ENCODE results near the gene PLEKHA8.
"Not testable (repeated sequence)": the region's sequence is repeated elsewhere in the genome, so short reads cannot be mapped to it uniquely, and the experiment has no call there.

PLEKHA8 gene

GRCh38 chr7:30087371-30087770, 59.2 kb downstream of the PLEKHA8 start:
- TF ChIP-seq GATA1 (IDR thresholded peaks at IDR 0.05; ENCODE audit: low read depth, low read length): no peak
- no peak for TF ChIP-seq POLR2A (IDR thresholded peaks at IDR 0.05; ENCODE audit: low read length)
- no peak for DNase-seq

GRCh38 chr7:30088362-30088761, 60.1 kb downstream of the PLEKHA8 start:
- no peak for TF ChIP-seq POLR2A (IDR thresholded peaks at IDR 0.05; ENCODE audit: low read length)
- TF ChIP-seq GATA1 (IDR thresholded peaks at IDR 0.05; ENCODE audit: low read depth, low read length): no peak
- no peak for DNase-seq

- TF ChIP-seq POLR2A (IDR thresholded peaks at IDR 0.05; ENCODE audit: low read length): no peak
- DNase-seq: no peak
Measured at GRCh38 chr7:30090111-30090510, 61.9 kb downstream of the PLEKHA8 start.

- DNase-seq: no peak
Measured at GRCh38 chr7:30091491-30091912, 63.3 kb downstream of the PLEKHA8 start.

GRCh38 chr7:30091987-30092386, 63.8 kb downstream of the PLEKHA8 start:
- no peak for TF ChIP-seq GATA1 (IDR thresholded peaks at IDR 0.05; ENCODE audit: low read depth, low read length)
- no peak for TF ChIP-seq POLR2A (IDR thresholded peaks at IDR 0.05; ENCODE audit: low read length)

More at GRCh38 chr7:30091491-30091912, 63.3 kb downstream of the PLEKHA8 start:
- TF ChIP-seq GATA1 (IDR thresholded peaks at IDR 0.05; ENCODE audit: low read depth, low read length) (no peak), POLR2A (IDR thresholded peaks at IDR 0.05; ENCODE audit: low read length) (no peak)

GRCh38 chr7:30093420-30093952, 65.3 kb downstream of the PLEKHA8 start:
- no peak for DNase-seq
- no peak for TF ChIP-seq POLR2A (IDR thresholded peaks at IDR 0.05; ENCODE audit: low read length)

More at GRCh38 chr7:30091987-30092386, 63.8 kb downstream of the PLEKHA8 start:
- DNase-seq: no peak

GRCh38 chr7:30098599-30098998, 70.4 kb downstream of the PLEKHA8 start:
- DNase-seq: not testable (repeated sequence)

- no peak for DNase-seq
- no peak for TF ChIP-seq POLR2A (IDR thresholded peaks at IDR 0.05; ENCODE audit: low read length)
- TF ChIP-seq GATA1 (IDR thresholded peaks at IDR 0.05; ENCODE audit: low read depth, low read length): no peak
Measured at GRCh38 chr7:30102281-30102680, 74.1 kb downstream of the PLEKHA8 start.

GRCh38 chr7:30104157-30104556, 75.9 kb downstream of the PLEKHA8 start:
- no peak for TF ChIP-seq GATA1 (IDR thresholded peaks at IDR 0.05; ENCODE audit: low read depth, low read length)
- no peak for TF ChIP-seq POLR2A (IDR thresholded peaks at IDR 0.05; ENCODE audit: low read length)

GRCh38 chr7:30112103-30112713, 84.0 kb downstream of the PLEKHA8 start:
- no peak for DNase-seq
- TF ChIP-seq POLR2A (IDR thresholded peaks at IDR 0.05; ENCODE audit: low read length) (no peak), GATA1 (IDR thresholded peaks at IDR 0.05; ENCODE audit: low read depth, low read length) (no peak)

More at GRCh38 chr7:30104157-30104556, 75.9 kb downstream of the PLEKHA8 start:
- DNase-seq: peak in 1 of 2 experiments; percentile 44

GRCh38 chr7:30113144-30113543, 84.9 kb downstream of the PLEKHA8 start:
- no peak for TF ChIP-seq GATA1 (IDR thresholded peaks at IDR 0.05; ENCODE audit: low read depth, low read length)
- TF ChIP-seq POLR2A (IDR thresholded peaks at IDR 0.05; ENCODE audit: low read length): no peak
- DNase-seq: no peak

GRCh38 chr7:30114536-30115238, 86.5 kb downstream of the PLEKHA8 start:
- no peak for DNase-seq
- TF ChIP-seq GATA1 (IDR thresholded peaks at IDR 0.05; ENCODE audit: low read depth, low read length): no peak
- TF ChIP-seq POLR2A (IDR thresholded peaks at IDR 0.05; ENCODE audit: low read length): no peak

GRCh38 chr7:30115709-30116297, 87.6 kb downstream of the PLEKHA8 start:
- TF ChIP-seq GATA1 (IDR thresholded peaks at IDR 0.05; ENCODE audit: low read depth, low read length) (no peak), POLR2A (IDR thresholded peaks at IDR 0.05; ENCODE audit: low read length) (no peak)

GRCh38 chr7:30116771-30117170, 88.6 kb downstream of the PLEKHA8 start:
- TF ChIP-seq POLR2A (IDR thresholded peaks at IDR 0.05; ENCODE audit: low read length): no peak
- no peak for TF ChIP-seq GATA1 (IDR thresholded peaks at IDR 0.05; ENCODE audit: low read depth, low read length)
- no peak for DNase-seq

More at GRCh38 chr7:30115709-30116297, 87.6 kb downstream of the PLEKHA8 start:
- DNase-seq: peak; percentile 17 to 64
